ENCODE data around the gene RSPO3.

- no peak for TF ChIP-seq ZNF660 (tag by site-specific recombination; IDR thresholded peaks at IDR 0.05)
- TF ChIP-seq ZNF223 (tag by site-specific recombination; IDR thresholded peaks at IDR 0.05): no peak
- no peak for TF ChIP-seq ZSCAN23 (tag by site-specific recombination; IDR thresholded peaks at IDR 0.05)
- TF ChIP-seq, protein P1, sequence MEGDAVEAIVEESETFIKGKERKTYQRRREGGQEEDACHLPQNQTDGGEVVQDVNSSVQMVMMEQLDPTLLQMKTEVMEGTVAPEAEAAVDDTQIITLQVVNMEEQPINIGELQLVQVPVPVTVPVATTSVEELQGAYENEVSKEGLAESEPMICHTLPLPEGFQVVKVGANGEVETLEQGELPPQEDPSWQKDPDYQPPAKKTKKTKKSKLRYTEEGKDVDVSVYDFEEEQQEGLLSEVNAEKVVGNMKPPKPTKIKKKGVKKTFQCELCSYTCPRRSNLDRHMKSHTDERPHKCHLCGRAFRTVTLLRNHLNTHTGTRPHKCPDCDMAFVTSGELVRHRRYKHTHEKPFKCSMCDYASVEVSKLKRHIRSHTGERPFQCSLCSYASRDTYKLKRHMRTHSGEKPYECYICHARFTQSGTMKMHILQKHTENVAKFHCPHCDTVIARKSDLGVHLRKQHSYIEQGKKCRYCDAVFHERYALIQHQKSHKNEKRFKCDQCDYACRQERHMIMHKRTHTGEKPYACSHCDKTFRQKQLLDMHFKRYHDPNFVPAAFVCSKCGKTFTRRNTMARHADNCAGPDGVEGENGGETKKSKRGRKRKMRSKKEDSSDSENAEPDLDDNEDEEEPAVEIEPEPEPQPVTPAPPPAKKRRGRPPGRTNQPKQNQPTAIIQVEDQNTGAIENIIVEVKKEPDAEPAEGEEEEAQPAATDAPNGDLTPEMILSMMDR (tag by site-specific recombination; IDR thresholded peaks at IDR 0.05): no peak
These were observed 16.2 kb upstream of the RSPO3 start for GRCh38 chr6:127102299-127102698.

All from HEK293 (cell line).